H9 (cell line): ENCODE results near the gene RC3H1. TPM values are rescaled to one million over a fixed set of nuclear protein-coding genes. Genes with fewer than 3 reads are reported as not detected.

Experiments used
- DNase-seq: peaks from one replicate; pipeline ENCODE4 v3.0.0-alpha.2; 2017
- H2AFZ ChIP-seq: one replicate; pipeline ENCODE4 v1.6.1; 2013; ENCODE audit warnings: mild to moderate bottlenecking, low read length, control low read depth, moderate library complexity
- H2AK5ac ChIP-seq: 2 replicates; pipeline ENCODE4 v1.6.1; 2013; ENCODE audit warnings: low read length, control low read depth, mixed read lengths; ENCODE audit not compliant: insufficient read length
- H2BK120ac ChIP-seq: one replicate; pipeline ENCODE4 v1.6.1; 2013; ENCODE audit warnings: low read depth, mild to moderate bottlenecking, low read length, control low read depth, inconsistent platforms; ENCODE audit not compliant: poor library complexity, severe bottlenecking
- H2BK12ac ChIP-seq: 2 replicates; pipeline ENCODE4 v1.6.1; 2013; ENCODE audit warnings: low read length, control low read depth, mixed read lengths, low read depth; ENCODE audit not compliant: insufficient read length
- H2BK15ac ChIP-seq: 2 replicates; pipeline ENCODE4 v1.6.1; 2013; ENCODE audit warnings: low read depth, low read length, control low read depth
- H2BK20ac ChIP-seq: one replicate; pipeline ENCODE4 v1.6.1; 2013; ENCODE audit warnings: low read depth, mild to moderate bottlenecking, low read length, control low read depth, inconsistent platforms; ENCODE audit not compliant: poor library complexity, severe bottlenecking
- H2BK5ac ChIP-seq: 2 replicates; pipeline ENCODE4 v1.6.1; 2013; ENCODE audit warnings: low read length, control low read depth, mixed read lengths; ENCODE audit not compliant: insufficient read length
- H3K14ac ChIP-seq: 2 replicates; pipeline ENCODE4 v1.6.1; 2013; ENCODE audit warnings: low read length, control low read depth; ENCODE audit not compliant: insufficient read depth
- H3K18ac ChIP-seq: 2 replicates; pipeline ENCODE4 v1.6.1; 2013; ENCODE audit warnings: low read depth, mild to moderate bottlenecking, mixed read lengths, low read length, control low read depth; ENCODE audit not compliant: insufficient read length
- H3K23ac ChIP-seq: 2 replicates; pipeline ENCODE4 v1.6.1; 2013; ENCODE audit warnings: low read length, control low read depth, mixed read lengths, low read depth; ENCODE audit not compliant: insufficient read length
- H3K23me2 ChIP-seq: 2 replicates; pipeline ENCODE4 v1.6.1; 2013; ENCODE audit warnings: low read depth, mild to moderate bottlenecking, mixed read lengths, low read length, control low read depth; ENCODE audit not compliant: insufficient read length, poor library complexity, severe bottlenecking
- H3K27ac ChIP-seq: 2 replicates; pipeline ENCODE4 v1.5.1; 2013; ENCODE audit warnings: low read length, control low read depth, mixed read lengths, low read depth; ENCODE audit not compliant: insufficient read length
- H3K27me3 ChIP-seq: 2 replicates; pipeline ENCODE4 v1.6.1; 2013; ENCODE audit warnings: low read length, control low read depth, inconsistent platforms; ENCODE audit not compliant: insufficient read depth
- H3K4ac ChIP-seq: 2 replicates; pipeline ENCODE4 v1.6.1; 2013; ENCODE audit warnings: low read depth, mild to moderate bottlenecking, control low read depth, inconsistent platforms, low read length, moderate library complexity
- H3K4me1 ChIP-seq: 2 replicates; pipeline ENCODE4 v1.6.1; 2013; ENCODE audit warnings: low read length, control low read depth, inconsistent platforms; ENCODE audit not compliant: insufficient read depth
- H3K4me2 ChIP-seq: 2 replicates; pipeline ENCODE4 v1.6.1; 2013; ENCODE audit warnings: low read length, control low read depth, mixed read lengths; ENCODE audit not compliant: insufficient read length, insufficient read depth
- H3K56ac ChIP-seq: 2 replicates; pipeline ENCODE4 v1.6.1; 2013; ENCODE audit warnings: low read depth, mild to moderate bottlenecking, mixed read lengths, low read length, control low read depth; ENCODE audit not compliant: insufficient read length
- H3K79me1 ChIP-seq: 2 replicates; pipeline ENCODE4 v1.6.1; 2013; ENCODE audit warnings: low read depth, mild to moderate bottlenecking, moderate library complexity, low read length, control low read depth, inconsistent platforms; ENCODE audit not compliant: insufficient read depth, poor library complexity, severe bottlenecking
- H3K79me2 ChIP-seq: 2 replicates; pipeline ENCODE4 v1.6.1; 2013; ENCODE audit warnings: low read length, control low read depth, inconsistent platforms; ENCODE audit not compliant: insufficient read depth
- H3K9ac ChIP-seq: 2 replicates; pipeline ENCODE4 v1.6.1; 2013; ENCODE audit warnings: low read length, control low read depth, mixed read lengths; ENCODE audit not compliant: insufficient read length; ENCODE audit errors: extremely low read depth
- H3K9me3 ChIP-seq: one replicate; pipeline ENCODE4 v1.6.1; 2013; ENCODE audit warnings: low read depth, low read length, inconsistent platforms; ENCODE audit not compliant: control insufficient read depth
- H3T11ph ChIP-seq: one replicate; pipeline ENCODE4 v1.6.1; 2013; ENCODE audit warnings: mild to moderate bottlenecking, low read length, control low read depth, inconsistent platforms
- H4K20me1 ChIP-seq: one replicate; pipeline ENCODE4 v1.6.1; 2013; ENCODE audit not compliant: control insufficient read depth, insufficient read length, insufficient read depth
- H4K5ac ChIP-seq: 2 replicates; pipeline ENCODE4 v1.6.1; 2013; ENCODE audit warnings: low read depth, mild to moderate bottlenecking, mixed read lengths, low read length, control low read depth; ENCODE audit not compliant: insufficient read length
- H4K8ac ChIP-seq: replicated peaks from 2 replicates; pipeline ENCODE4 v1.6.1; 2013; ENCODE audit warnings: low read length, control low read depth, mixed read lengths, low read depth; ENCODE audit not compliant: insufficient read length
- H4K91ac ChIP-seq: 2 replicates; pipeline ENCODE4 v1.6.1; 2013; ENCODE audit warnings: low read depth, mild to moderate bottlenecking, moderate library complexity, mixed read lengths, low read length, control low read depth; ENCODE audit not compliant: insufficient read length
- H3K27ac Mint-ChIP-seq, 3 experiments: 2 replicates in 2 of 3; 3 replicates in 1 of 3; pipeline ENCODE4 v1.8.0; 2020 to 2021; ENCODE audit warnings: mixed read lengths in 3 of 3, mild to moderate bottlenecking in 1 of 3, moderate library complexity in 1 of 3
- H3K27me3 Mint-ChIP-seq: 2 replicates; pipeline ENCODE4 v1.8.0; 2021; ENCODE audit warnings: low read depth, mild to moderate bottlenecking, moderate library complexity, mixed read lengths
- H3K36me3 Mint-ChIP-seq, 3 experiments: 2 replicates in 2 of 3; 3 replicates in 1 of 3; pipeline ENCODE4 v1.8.0; 2020 to 2021; ENCODE audit warnings: low read depth in 3 of 3, mixed read lengths in 3 of 3; ENCODE audit not compliant: insufficient read depth in 1 of 3
- H3K4me1 Mint-ChIP-seq, 2 experiments: 2 replicates each; pipeline ENCODE4 v1.8.0; 2020; ENCODE audit warnings: mixed read lengths in 2 of 2
- H3K4me3 Mint-ChIP-seq, 2 experiments: 2 replicates in 1 of 2; 3 replicates in 1 of 2; pipeline ENCODE4 v1.8.0; 2020 to 2021; ENCODE audit warnings: mild to moderate bottlenecking in 2 of 2, mixed read lengths in 2 of 2, moderate library complexity in 1 of 2
- H3K9me3 Mint-ChIP-seq, 2 experiments: 2 replicates in 1 of 2; 3 replicates in 1 of 2; pipeline ENCODE4 v1.8.0; 2020; ENCODE audit warnings: mild to moderate bottlenecking in 2 of 2, mixed read lengths in 2 of 2, moderate library complexity in 1 of 2
- CTCF ChIP-seq: fragments of 200-600 bp; sonication (generic); conservative IDR thresholded peaks from 3 replicates; pipeline ENCODE4 v1.8.0; 2021; ENCODE audit warnings: antibody characterized with exemption, mild to moderate bottlenecking
- WGBS: extraction: QIAGEN DNeasy Blood & Tissue Kit; methylation state at CpG from one replicate; pipeline ENCODE4 v1.1.7; 2013; ENCODE audit warnings: missing lambda C conversion rate, low lambda C conversion rate, mixed read lengths; ENCODE audit not compliant: insufficient read length; ENCODE audit errors: extremely low coverage; 5-methylcytosine and 5-hydroxymethylcytosine counted together
- total RNA-seq: library from RNA; stranded (reverse); gene quantifications from 2 replicates; pipeline ENCODE4 v1.2.1, GENCODE V29; 2021

Gene RC3H1
- total RNA-seq, 1 experiment from 2014 or later = 36.1 TPM

GRCh38 chr1:174039027-174039426 lies 16.9 kb upstream of the RC3H1 start:
- Histone ChIP-seq H4K5ac (no peak overlapping the region), H2AFZ (no peak overlapping the region), H3K27ac (no peak overlapping the region), H3K23me2 (no peaks in the 10 kb centered on the region), H2BK120ac (no peak overlapping the region), H3K27me3 (no peaks in the 10 kb centered on the region), H3K23ac (no peak overlapping the region), H4K20me1 (no peaks in the 10 kb centered on the region), H2BK5ac (no peak overlapping the region), H3T11ph (no peak overlapping the region), H3K4me1 (no peaks in the 10 kb centered on the region), H3K14ac (no peak overlapping the region), H2AK5ac (no peak overlapping the region), H2BK12ac (no peak overlapping the region), H3K4me2 (no peak overlapping the region), H3K56ac (no peak overlapping the region), H3K9me3 (no peaks in the 10 kb centered on the region), H4K91ac (no peak overlapping the region), H4K8ac (no peak overlapping the region), H3K79me1 (no peaks in the 10 kb centered on the region), H3K9ac (no peak overlapping the region), H2BK20ac (no peak overlapping the region), H2BK15ac (no peak overlapping the region), H3K79me2 (no peaks in the 10 kb centered on the region), H3K18ac (no peak overlapping the region), H3K4ac (no peak overlapping the region)
- H3K27ac Mint-ChIP-seq = no peak overlapping the region
- no peak overlapping the region for H3K4me3 Mint-ChIP-seq
- H3K9me3 Mint-ChIP-seq = no peaks in the 10 kb centered on the region
- H3K4me1 Mint-ChIP-seq = no peaks in the 10 kb centered on the region
- TF ChIP-seq CTCF = no peak
- no CpG with 5 or more reads among the region's 1 CpG for WGBS
- peaks cover 9% of the 10 kb centered on the region for H3K27me3 Mint-ChIP-seq
- no peak for DNase-seq
- H3K36me3 Mint-ChIP-seq = no peaks in the 10 kb centered on the region
